Sciatic nerve (tissue), 2 donors: Measurements from ENCODE around the gene KCNAB2. TPM values are rescaled to one million over a fixed set of nuclear protein-coding genes. Genes with fewer than 3 reads are reported as not detected.
"Not testable (repeated sequence)": the region's sequence is repeated elsewhere in the genome, so short reads cannot be mapped to it uniquely, and the experiment has no call there.

ENCODE experiments used
- ATAC-seq: fragments of 200-7000 bp; cut with Tn5 transposase; one replicate; pipeline ENCODE4 v1.9.1; 2020; ENCODE audit warnings: mild to moderate bottlenecking, moderate library complexity
- DNase-seq: peaks from one replicate; pipeline ENCODE4 v3.0.0-alpha.2; 2020; ENCODE audit warnings: low spot score
- intact Hi-C: fragments of 100-400 bp; cut with DNase I; formaldehyde crosslinking; loops from one replicate; pipeline ENCODE4 v1.14.2; 2022
- total RNA-seq: library from RNA; stranded (reverse); fragmentation: NEBNext Ultra II Directional; extraction: Animal tissue kit (Norgen Biotek cat#: 25700); gene quantifications from one replicate; pipeline ENCODE4 v1.2.1, GENCODE V29; 2021
- donor health status: DM: no; HTN: no; CAD: no.
- donor health status: DM: no; HTN: no; CAD: no.

KCNAB2 gene
- total RNA-seq, 1 donor from 2014 or later, result 20.1 TPM

DNA sequence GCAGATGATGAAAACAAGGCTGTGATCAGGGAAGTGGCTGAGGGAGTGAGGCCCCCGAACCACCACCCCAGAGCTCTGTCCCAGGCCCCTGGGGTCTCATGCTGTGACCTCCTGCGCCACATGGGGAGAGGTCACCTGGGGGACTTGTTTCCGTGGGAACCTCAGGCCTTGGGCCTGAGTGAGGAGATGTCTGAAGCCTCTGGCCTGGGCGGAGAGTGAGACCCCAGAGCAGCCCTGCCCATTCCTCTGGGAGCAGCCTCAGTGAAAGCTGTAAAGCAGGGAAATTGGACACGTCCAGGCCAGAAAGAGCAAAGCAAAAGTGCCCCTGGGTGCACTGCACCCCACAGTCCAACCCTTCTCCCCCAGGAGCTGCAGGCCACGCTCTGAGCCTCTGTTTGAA, 37.0 kb upstream of the KCNAB2 start:
- ATAC-seq (no peak), DNase-seq (no peak)
- intact Hi-C loops, result no loop called here

DNA sequence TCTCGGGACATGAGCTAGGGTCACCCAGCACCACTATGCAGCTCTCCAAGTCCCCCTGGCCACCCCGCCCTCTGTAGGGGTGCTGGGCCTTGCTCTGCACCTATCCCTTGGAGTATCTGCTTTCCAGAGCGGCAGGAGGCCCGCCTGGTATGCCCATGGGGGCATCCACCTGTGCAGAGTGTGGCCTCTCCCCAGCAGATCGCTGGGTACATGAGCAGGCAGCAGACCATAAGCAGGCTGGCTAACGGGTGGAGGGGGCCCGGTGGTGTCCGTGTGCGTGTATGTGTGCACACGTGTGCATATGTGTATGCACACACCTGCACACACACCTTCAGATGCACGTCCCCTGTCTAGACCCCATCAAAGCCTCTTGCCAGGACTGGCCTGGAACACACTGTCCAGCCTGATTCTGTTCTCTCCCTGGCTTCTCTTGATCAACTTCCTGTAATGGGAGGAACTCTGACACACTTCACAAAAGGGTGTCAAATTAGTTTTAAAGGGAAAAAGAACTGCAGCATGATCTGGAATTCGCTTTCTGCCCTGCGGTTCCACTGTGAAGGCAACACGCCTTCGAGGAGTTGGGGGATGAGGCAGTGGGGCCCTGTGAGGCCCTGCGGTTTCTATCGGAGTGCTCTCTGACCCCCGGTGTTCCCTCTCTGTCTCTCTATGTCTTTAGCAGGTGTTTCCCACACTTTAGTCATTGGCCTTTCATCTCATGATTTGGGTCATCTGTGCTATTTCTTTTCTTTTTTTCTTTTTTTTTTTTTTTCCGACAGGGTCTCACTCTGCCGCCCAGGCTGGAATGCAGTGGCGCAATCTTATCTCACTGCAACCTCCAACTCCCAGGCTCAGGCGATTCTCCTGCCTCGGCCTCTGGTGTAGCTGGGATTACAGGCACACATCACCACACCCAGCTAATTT, 36.3 kb upstream of the KCNAB2 start:
- ATAC-seq (no peak), DNase-seq (no peak)
- intact Hi-C loops, result no loop called here

DNA sequence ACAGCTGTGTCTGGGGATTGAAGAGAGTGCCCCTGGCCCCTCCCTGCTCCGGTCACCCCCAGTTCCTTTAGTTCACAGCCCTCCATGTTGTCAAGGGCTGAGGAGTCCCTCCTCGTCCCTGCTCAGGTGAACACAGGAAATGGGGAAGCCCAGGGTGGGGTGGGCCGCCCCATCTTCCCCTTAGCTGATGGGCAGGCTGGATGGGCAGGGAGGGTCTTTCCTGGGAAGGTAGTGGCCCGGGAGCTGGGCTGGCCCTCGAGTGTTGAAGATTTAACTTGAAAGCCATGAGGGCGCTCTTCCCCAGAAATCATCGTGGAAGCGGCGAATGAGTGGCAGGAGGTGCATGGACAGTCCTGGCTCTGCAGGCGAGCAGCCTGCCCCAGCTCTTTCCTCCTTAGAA, 35.1 kb upstream of the KCNAB2 start:
- intact Hi-C loops, result no loop called here
- ATAC-seq, result no peak
- DNase-seq, result no peak

DNA sequence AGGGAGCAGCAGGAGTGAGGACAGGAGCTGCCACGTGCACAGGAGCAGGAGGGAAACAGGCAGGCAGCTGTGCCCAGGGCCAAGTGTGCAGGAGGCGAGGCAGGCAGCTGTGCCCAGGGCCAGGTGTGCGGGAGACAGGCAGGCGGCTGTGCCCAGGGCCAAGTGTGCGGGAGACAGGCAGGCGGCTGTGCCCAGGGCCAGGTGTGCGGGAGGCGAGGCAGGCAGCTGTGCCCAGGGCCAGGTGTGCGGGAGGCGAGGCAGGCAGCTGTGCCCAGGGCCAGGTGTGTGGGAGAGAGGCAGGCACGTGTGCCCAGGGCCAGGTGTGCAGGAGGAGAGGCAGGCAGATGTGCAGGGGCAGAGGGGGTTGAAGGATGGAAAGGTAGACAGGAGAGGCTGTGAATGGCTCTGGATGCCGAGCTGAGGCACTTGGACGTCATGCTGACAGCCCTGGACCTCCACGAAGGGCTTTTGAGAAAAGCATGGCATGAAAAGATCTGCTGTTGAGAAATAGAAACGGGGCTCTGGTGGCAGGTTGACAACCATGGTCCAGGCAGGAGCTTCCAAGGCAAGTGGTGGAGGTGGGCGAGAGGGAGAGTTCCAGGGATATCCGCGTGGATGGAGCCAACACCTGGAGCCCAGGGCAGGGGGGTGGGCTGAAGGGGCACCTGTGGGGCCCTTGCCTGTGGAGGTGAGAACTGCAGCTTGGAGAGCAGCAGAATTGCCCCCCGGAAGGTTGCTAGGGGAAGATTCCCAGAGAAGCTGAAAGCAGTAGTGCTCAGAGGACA, 34.3 kb upstream of the KCNAB2 start:
- ATAC-seq (no peak), DNase-seq (no peak)
- intact Hi-C loops, result no loop called here

DNA sequence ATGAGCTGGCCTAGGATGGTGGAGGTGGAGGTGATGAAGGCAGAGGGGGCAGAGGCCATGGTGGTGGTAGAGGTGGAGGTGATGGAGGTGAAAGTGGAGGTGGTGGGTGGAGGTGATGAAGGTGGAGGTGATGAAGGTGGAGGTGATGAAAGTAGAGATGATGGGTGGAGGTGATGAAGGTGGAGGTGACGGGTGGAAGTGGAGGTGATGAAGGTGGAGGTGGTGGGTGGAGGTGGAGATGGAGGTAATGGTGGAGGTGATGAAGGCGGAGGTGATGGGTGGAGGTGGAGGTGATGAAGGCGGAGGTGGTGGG, 33.8 kb upstream of the KCNAB2 start:
- no peak for ATAC-seq

DNA sequence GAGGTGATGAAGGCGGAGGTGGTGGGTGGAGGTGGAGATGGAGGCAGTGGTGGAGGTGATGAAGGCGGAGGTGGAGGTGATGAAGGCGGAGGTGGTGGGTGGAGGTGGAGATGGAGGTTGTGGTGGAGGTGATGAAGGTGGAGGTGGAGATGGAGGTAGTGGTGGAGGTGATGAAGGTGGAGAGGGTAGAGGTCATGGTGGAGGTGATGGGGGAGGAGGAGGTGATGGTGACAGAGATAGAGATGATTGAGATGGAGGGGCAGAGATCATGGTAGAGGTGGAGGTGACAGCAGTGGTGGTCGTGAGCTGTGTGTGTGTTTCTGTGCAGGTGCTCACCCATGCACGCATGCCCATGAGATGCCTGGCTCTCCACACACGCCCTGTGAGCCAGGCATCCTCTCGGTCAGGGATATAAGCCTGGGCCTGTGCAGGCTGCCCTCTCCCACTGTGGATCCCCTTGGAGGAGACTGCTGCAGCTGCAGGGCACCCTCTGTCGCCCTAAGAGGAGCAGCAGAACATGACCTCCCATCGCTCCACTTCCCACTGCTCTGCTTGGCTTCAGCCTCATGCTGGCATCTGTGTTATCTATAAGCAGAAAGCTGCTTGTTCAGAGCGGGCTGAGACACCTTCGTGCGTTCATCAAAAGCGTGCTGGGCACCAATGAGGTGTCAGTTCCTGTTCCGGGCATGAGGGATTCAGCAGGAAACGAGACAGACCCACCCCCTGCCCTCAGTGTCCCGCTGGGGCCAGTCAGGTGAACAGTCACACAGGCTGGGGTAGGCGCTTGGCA, 33.0 kb upstream of the KCNAB2 start:
- DNase-seq (no peak), ATAC-seq (no peak)
- intact Hi-C loops, result no loop called here

More for the DNA sequence above, 33.8 kb upstream of the KCNAB2 start:
- intact Hi-C loops, result no loop called here
- DNase-seq, result no peak

DNA sequence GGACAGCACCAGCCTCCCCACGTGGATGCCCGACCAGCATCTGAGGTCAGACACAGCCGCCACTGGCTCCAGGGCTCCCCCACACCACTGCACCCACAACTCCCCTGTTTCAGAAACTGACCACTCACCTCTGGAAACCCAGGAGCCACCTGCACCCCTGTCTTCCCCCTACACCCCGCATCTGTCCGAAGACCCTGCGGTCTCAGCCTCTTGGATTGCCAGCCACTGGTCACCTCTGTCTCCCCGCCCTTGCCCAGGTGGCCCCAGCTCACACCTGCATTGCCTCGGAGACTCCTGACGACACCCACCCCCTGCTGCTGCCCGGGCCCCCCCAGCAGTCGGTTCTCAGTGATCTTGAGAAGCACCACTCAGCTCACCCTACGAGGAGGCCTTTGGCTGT, 32.2 kb upstream of the KCNAB2 start:
- DNase-seq, result no peak
- ATAC-seq, result no peak

DNA sequence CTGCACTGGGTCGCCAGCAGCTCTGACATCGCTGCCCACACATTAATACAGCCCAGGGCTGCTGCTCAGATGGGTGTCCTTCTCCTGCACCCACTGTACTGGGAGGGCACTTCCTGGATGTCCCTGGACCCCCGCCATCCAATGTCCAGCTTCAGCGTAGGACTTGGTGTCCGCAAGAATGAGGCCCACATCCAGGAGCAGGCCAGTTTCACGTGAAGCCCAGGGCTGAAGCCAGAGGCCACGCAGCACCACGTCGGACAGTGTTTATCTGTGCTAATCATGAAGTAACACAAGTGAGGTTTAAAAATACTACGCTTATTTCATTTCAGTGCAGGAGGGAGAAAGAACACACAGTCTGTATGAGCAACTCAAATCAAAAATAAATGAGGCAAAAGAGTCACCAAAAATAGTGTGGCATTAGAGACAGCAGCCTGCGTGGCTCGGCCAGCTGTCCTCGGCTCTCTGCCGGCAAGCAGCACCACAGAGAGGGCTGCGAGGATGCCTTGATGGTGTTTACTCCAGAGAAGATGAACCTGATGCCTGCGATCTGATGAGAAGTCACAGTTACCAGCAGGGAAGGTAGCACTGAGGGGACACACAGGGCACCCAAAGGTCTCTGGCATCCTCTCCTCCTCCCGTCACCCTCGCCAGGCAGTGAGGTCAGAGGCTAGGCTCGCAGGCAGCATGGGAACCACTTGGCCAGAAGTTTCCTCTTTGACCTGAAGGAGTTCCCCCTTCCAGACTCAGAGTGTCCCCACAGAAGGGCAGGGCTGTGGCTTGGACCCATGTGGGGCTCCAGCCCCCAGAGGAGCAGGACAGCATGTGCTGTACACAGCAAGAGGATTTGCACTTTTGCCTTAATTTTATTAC, 31.3 kb upstream of the KCNAB2 start:
- ATAC-seq, result peak; percentile 21
- no peak for DNase-seq
- intact Hi-C loops, result no loop called here

More for the DNA sequence above, 32.2 kb upstream of the KCNAB2 start:
- intact Hi-C loops, result no loop called here

DNA sequence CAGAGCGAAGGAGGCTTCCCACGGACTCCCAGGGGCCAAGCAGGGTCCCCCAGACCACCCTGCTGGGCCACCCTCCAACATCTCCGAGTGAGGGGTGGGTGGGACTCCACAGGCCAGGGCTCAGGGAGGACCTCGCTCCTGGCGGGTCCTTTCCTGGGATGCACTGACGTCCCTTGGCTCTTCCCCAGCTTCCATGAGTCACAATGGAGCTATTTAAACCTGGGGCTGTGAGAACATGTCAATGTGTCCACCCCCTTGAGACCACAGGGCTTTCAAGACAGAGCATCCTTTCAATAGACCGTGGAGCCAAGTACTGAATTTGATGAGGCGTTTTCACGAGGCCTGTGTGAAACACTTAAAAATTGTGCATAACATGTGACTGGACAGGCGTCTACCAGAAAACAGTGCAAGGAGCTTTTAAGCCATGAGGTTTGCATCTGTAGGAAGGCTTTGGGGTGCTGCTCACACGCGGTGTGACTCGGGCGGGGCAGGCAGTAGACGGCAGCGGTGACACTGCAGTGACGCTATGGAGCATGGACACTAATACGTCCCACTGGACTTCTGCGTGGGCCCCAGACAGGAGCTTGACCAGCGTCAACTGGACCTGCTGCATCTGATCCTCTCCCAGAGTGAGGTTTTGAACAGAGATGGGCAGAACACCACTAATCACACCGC, 29.4 kb upstream of the KCNAB2 start:
- DNase-seq, result no peak
- intact Hi-C loops, result no loop called here
- peak; percentile 68 for ATAC-seq

DNA sequence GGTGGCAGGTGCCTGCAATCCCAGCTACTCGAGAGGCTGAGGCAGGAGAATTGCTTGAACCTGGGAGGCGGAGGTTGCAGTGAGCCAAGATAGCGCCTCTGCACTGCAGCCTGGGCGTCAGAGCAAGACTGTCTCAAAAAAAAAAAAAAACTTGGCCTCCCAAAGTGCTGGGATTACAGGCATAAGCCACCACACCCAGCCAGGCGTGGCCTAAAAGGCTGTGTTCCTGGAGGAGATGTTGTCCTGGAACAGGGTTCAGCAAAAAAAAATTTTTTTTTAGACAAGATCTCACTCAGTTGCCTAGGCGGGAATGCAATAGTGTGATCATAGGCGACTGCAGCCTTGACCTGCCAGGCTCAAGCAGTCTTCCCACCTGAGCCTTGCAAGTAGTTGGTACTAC, 28.0 kb upstream of the KCNAB2 start:
- ATAC-seq, DNase-seq, intact Hi-C loops: not testable (repeated sequence)

DNA sequence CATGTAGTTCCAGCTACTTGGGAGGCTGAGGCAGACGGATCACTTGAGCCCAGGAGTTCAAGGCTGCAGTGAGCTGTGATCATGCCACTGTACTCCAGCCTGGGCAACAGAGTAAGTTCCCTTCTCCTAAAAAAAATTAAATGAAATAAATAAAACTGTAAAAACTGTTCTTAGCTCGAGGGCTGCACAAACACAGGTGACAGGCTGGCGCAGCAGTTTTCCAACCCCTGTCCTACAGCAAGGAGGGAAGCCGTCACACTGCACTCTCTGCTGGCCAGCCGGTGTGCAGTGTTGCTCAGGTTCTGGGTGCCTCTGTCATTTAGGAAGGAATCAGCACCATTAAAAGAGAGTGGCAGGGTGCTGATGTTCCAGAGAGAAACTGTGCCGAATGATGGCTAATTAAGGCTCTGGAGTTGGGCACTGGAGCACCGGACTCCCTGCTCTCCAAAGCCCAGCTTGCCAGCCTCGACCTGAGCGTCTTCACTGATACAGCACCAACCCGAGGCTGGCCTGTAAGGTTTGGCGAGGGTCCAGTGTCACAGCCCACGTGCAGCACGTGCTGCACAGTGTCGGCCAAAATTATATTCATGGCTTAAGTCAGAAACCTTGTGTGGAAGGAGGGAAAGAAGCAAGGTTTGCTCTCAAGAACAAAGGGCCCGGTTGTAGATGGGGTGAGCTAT, 26.4 kb upstream of the KCNAB2 start:
- ATAC-seq, result no peak
- no peak for DNase-seq

DNA sequence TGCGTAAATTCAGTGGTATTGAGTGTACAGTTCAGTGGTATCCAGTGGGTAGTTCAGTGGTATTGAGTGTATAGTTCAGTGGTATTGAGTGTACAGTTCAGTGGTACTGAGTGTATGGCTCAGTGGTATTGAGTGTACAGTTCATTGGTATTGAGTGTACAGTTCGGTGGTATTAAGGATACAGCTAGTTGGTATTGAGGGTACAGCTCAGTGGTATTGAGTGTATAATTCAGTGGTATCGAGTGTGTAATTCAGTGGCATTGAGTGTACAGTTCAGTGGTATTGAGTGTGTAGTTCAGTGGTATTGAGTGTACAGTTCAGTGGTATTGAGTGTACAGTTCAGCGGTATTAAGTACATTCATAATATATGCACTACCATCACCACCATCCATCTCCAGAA, 23.5 kb upstream of the KCNAB2 start:
- intact Hi-C loops, result no loop called here
- ATAC-seq, result no peak
- DNase-seq, result no peak

More for the DNA sequence above, 26.4 kb upstream of the KCNAB2 start:
- intact Hi-C loops, result no loop called here

DNA sequence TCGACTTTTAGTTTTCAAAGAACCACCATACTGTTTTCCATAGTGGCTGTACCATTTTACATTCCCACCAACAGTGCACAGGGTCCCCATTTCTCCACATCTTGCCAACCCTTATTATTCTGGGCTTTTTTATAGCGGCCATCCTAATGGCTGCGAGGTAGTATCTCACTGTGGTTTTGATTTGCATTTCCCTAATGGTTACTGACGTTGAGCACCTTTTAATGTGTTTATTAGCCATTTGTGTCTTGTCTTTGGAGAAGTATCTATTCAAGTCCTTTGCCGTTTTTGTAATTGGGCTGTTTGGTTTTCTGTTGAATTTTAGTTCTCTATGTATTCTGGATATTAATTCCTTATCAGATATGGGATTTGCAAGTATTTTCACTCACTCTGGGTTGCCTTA, 22.3 kb upstream of the KCNAB2 start:
- intact Hi-C loops, result no loop called here
- ATAC-seq (no peak), DNase-seq (no peak)

DNA sequence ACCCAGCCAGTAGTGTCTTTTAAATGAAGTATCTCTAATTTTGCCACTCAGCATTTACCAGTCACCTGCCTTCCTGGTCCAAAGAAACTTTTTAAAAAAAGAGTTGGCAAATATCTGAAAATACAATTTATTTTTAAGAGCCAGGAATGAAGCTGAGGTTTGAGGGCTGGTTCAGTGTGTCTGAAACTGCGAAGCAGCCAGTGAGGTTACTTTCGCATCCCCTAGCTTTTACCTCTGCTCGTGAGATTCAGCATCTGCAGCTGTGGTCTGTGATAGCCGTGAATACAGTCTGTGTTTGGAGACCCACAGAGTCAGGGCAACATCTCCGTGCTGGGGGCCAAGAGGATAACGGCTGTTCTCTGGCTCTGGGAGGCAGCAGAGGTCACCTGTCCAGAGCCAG, 21.3 kb upstream of the KCNAB2 start:
- DNase-seq, result no peak
- intact Hi-C loops, result no loop called here
- ATAC-seq, result no peak

DNA sequence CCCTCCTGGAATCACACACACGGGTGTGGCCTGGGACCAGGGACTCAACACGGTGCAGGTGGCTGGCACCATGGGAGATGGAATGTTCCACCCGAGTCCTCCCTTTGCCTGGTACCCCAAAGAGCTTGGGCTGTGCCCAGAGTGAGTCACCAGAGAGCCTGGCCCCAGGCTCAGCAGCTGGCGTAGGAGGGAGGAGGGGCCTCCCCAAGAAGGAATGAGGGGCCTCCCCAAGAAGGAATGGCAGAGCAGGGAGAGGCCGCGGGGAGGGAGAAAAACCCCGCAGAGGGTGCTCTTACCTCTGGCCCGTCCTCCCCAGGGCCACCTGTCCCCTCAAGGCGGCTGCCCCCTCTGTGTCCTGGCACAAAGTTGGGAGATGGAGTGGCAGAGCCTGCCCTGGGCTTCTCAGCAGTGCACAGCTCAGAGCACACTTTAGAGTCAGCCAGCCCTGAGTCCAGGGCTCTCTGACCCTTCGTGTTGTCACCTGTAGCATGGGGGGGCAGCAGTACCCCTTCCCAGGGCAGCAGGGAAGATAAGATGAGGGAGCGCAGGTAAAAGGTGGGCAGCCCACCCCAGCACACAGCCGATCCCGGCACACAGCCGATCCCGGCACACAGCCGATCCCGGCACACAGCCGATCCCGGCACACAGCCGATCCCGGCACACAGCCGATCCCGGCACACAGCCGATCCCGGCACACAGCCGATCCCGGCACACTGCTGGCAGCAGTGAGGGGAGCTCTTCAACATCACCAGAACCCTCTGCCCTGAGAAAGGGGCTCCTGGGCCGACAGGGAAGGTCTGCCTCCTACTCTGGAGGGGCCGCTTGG, 20.2 kb upstream of the KCNAB2 start:
- intact Hi-C loops, result no loop called here
- ATAC-seq (no peak), DNase-seq (no peak)

DNA sequence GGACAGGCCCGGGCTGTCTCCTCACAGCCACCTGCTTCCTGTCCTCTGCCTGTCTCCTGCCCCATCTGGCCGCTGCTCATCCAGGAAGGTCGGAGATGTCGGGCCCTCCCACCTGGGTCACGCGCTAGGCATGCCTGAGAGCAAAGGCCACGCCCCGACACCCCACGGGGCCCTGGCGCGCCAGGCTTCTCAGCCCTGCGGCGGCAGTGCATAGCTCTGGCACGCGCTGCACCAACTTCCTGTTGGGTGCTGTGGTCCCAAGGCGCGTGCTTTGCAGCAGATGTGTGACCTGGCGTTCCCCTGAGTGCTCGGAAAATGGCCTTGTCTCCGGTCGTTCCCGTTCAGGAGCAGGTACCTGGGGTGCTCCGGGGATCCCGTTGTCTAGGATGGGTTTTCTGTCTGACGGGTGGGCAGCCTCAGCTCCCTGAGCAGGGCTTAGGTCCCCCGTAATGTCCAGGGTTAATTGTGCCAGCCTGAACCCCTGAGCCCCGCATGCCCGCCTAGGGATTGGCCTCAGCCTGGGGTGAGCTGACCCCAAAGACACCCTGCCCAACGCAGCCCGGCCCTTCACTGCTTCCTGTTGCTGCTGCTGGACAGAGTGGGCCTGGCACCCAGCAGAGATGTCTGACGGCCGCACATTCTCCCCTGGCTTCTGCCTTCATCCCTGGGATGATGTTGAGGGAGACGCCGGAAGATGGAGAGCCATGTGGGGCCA, 19.4 kb upstream of the KCNAB2 start:
- ATAC-seq, result peak; percentile 90
- intact Hi-C loops, result no loop called here
- peak; percentile 84 for DNase-seq
